GM12873 (cell line): ENCODE measurements around the gene GREM1.

Source experiments
- CTCF ChIP-seq: IDR thresholded peaks from 2 replicates; pipeline ENCODE4 v1.5.1; 2012; ENCODE audit warnings: low read depth, mild to moderate bottlenecking, moderate library complexity, low read length, control low read depth; ENCODE audit not compliant: insufficient read depth; ENCODE audit errors: missing control alignments

The GREM1 gene

GRCh38 chr15:32709295-32710033, 8.3 kb upstream of the GREM1 start:
- no peak for TF ChIP-seq CTCF

GRCh38 chr15:32715276-32715675, 2.5 kb upstream of the GREM1 start:
- no peak for TF ChIP-seq CTCF

GRCh38 chr15:32716216-32716914, 1.4 kb upstream of the GREM1 start:
- no peak for TF ChIP-seq CTCF

GRCh38 chr15:32716915-32717425, 834 bp upstream of the GREM1 start:
- no peak for TF ChIP-seq CTCF

GRCh38 chr15:32718227-32718820, 520 bp downstream of the GREM1 start:
- TF ChIP-seq CTCF: no peak

- TF ChIP-seq CTCF: no peak
Observed at GRCh38 chr15:32718821-32719716, 1.3 kb downstream of the GREM1 start.

- no peak for TF ChIP-seq CTCF
Observed at GRCh38 chr15:32721596-32721995, 3.8 kb downstream of the GREM1 start.
